ENCODE measurements around the gene NXPE4.
"Not testable (repeated sequence)": the region's sequence is repeated elsewhere in the genome, so short reads cannot be mapped to it uniquely, and the experiment has no call there.

Gene NXPE4

GRCh38 chr11:114615448-114616361 is 20.1 kb upstream of the NXPE4 start:
- Mint-ChIP-seq H3K36me3 (ENCODE audit: low read depth) (no peaks in the 10 kb centered on the region), H3K4me3 (no peak overlapping the region), H3K27me3 (no peaks in the 10 kb centered on the region), H3K27ac (no peak overlapping the region), H3K9me3 (no peaks in the 10 kb centered on the region), H3K4me1 (ENCODE audit: low read depth) (no peaks in the 10 kb centered on the region)
- intact Hi-C loops (cut with micrococcal nuclease), result no loop called here

GRCh38 chr11:114614127-114614720 is 18.6 kb upstream of the NXPE4 start:
- Mint-ChIP-seq H3K4me3 (no peak overlapping the region), H3K27me3 (no peaks in the 10 kb centered on the region), H3K27ac (no peak overlapping the region), H3K4me1 (ENCODE audit: low read depth) (no peaks in the 10 kb centered on the region), H3K36me3 (ENCODE audit: low read depth) (no peaks in the 10 kb centered on the region), H3K9me3 (no peaks in the 10 kb centered on the region)
- intact Hi-C loops (cut with micrococcal nuclease), result no loop called here

- intact Hi-C loops (cut with micrococcal nuclease); H3K36me3 Mint-ChIP-seq (ENCODE audit: low read depth); H3K4me1 Mint-ChIP-seq (ENCODE audit: low read depth); H3K27me3 Mint-ChIP-seq; H3K27ac Mint-ChIP-seq; H3K4me3 Mint-ChIP-seq; H3K9me3 Mint-ChIP-seq: not testable (repeated sequence)
These were observed 17.5 kb upstream of the NXPE4 start for GRCh38 chr11:114613094-114613493.

- H3K36me3 Mint-ChIP-seq (ENCODE audit: low read depth), result no peaks in the 10 kb centered on the region
- intact Hi-C loops (cut with micrococcal nuclease), result no loop called here
- H3K27ac Mint-ChIP-seq, result no peak overlapping the region
- H3K9me3 Mint-ChIP-seq, result no peaks in the 10 kb centered on the region
- H3K4me3 Mint-ChIP-seq, result no peak overlapping the region
- no peaks in the 10 kb centered on the region for H3K27me3 Mint-ChIP-seq
- no peaks in the 10 kb centered on the region for H3K4me1 Mint-ChIP-seq (ENCODE audit: low read depth)
These were observed 17.1 kb upstream of the NXPE4 start for GRCh38 chr11:114612686-114613085.

GRCh38 chr11:114612199-114612598 is 16.6 kb upstream of the NXPE4 start:
- H3K4me1 Mint-ChIP-seq (ENCODE audit: low read depth); intact Hi-C loops (cut with micrococcal nuclease); H3K36me3 Mint-ChIP-seq (ENCODE audit: low read depth); H3K27ac Mint-ChIP-seq; H3K4me3 Mint-ChIP-seq; H3K27me3 Mint-ChIP-seq; H3K9me3 Mint-ChIP-seq: not testable (repeated sequence)

GRCh38 chr11:114610984-114611944 is 15.7 kb upstream of the NXPE4 start:
- H3K4me3 Mint-ChIP-seq, result no peak overlapping the region
- H3K4me1 Mint-ChIP-seq (ENCODE audit: low read depth), result no peaks in the 10 kb centered on the region
- no peak overlapping the region for H3K27ac Mint-ChIP-seq
- no peaks in the 10 kb centered on the region for H3K9me3 Mint-ChIP-seq
- H3K36me3 Mint-ChIP-seq (ENCODE audit: low read depth), result no peaks in the 10 kb centered on the region
- intact Hi-C loops (cut with micrococcal nuclease), result no loop called here
- no peaks in the 10 kb centered on the region for H3K27me3 Mint-ChIP-seq

- H3K27me3 Mint-ChIP-seq, result no peaks in the 10 kb centered on the region
- H3K27ac Mint-ChIP-seq, result no peak overlapping the region
- intact Hi-C loops (cut with micrococcal nuclease), result no loop called here
- no peaks in the 10 kb centered on the region for H3K36me3 Mint-ChIP-seq (ENCODE audit: low read depth)
- no peaks in the 10 kb centered on the region for H3K9me3 Mint-ChIP-seq
- no peak overlapping the region for H3K4me3 Mint-ChIP-seq
- no peaks in the 10 kb centered on the region for H3K4me1 Mint-ChIP-seq (ENCODE audit: low read depth)
These were observed 15.0 kb upstream of the NXPE4 start for GRCh38 chr11:114610550-114610949.

GRCh38 chr11:114609429-114609828 is 13.8 kb upstream of the NXPE4 start:
- Mint-ChIP-seq H3K36me3 (ENCODE audit: low read depth) (no peaks in the 10 kb centered on the region), H3K9me3 (no peaks in the 10 kb centered on the region), H3K4me1 (ENCODE audit: low read depth) (no peaks in the 10 kb centered on the region), H3K27me3 (no peaks in the 10 kb centered on the region), H3K4me3 (no peak overlapping the region), H3K27ac (no peak overlapping the region)
- intact Hi-C loops (cut with micrococcal nuclease), result no loop called here

GRCh38 chr11:114608605-114609004 is 13.0 kb upstream of the NXPE4 start:
- intact Hi-C loops (cut with micrococcal nuclease); H3K36me3 Mint-ChIP-seq (ENCODE audit: low read depth); H3K4me1 Mint-ChIP-seq (ENCODE audit: low read depth); H3K9me3 Mint-ChIP-seq; H3K4me3 Mint-ChIP-seq; H3K27me3 Mint-ChIP-seq; H3K27ac Mint-ChIP-seq: not testable (repeated sequence)

- Mint-ChIP-seq H3K27me3 (no peaks in the 10 kb centered on the region), H3K9me3 (no peaks in the 10 kb centered on the region), H3K36me3 (ENCODE audit: low read depth) (no peaks in the 10 kb centered on the region), H3K4me1 (ENCODE audit: low read depth) (no peaks in the 10 kb centered on the region), H3K27ac (no peak overlapping the region), H3K4me3 (no peak overlapping the region)
- intact Hi-C loops (cut with micrococcal nuclease), result no loop called here
These were observed 12.3 kb upstream of the NXPE4 start for GRCh38 chr11:114607753-114608459.

GRCh38 chr11:114606802-114607075 is 11.2 kb upstream of the NXPE4 start:
- H3K27me3 Mint-ChIP-seq; intact Hi-C loops (cut with micrococcal nuclease); H3K27ac Mint-ChIP-seq; H3K4me1 Mint-ChIP-seq (ENCODE audit: low read depth); H3K9me3 Mint-ChIP-seq; H3K4me3 Mint-ChIP-seq; H3K36me3 Mint-ChIP-seq (ENCODE audit: low read depth): not testable (repeated sequence)

- Mint-ChIP-seq H3K27me3 (no peaks in the 10 kb centered on the region), H3K4me1 (ENCODE audit: low read depth) (no peaks in the 10 kb centered on the region), H3K9me3 (no peaks in the 10 kb centered on the region), H3K27ac (no peak overlapping the region), H3K36me3 (ENCODE audit: low read depth) (no peaks in the 10 kb centered on the region), H3K4me3 (no peak overlapping the region)
- intact Hi-C loops (cut with micrococcal nuclease), result no loop called here
These were observed 10.6 kb upstream of the NXPE4 start for GRCh38 chr11:114606003-114606801.

GRCh38 chr11:114605370-114605769 is 9.8 kb upstream of the NXPE4 start:
- Mint-ChIP-seq H3K4me1 (ENCODE audit: low read depth) (no peaks in the 10 kb centered on the region), H3K4me3 (no peak overlapping the region), H3K36me3 (ENCODE audit: low read depth) (no peaks in the 10 kb centered on the region), H3K27me3 (no peaks in the 10 kb centered on the region), H3K27ac (no peak overlapping the region), H3K9me3 (no peaks in the 10 kb centered on the region)
- intact Hi-C loops (cut with micrococcal nuclease), result no loop called here
